ENCODE results near the gene DND1. TPM values are rescaled to one million over a fixed set of nuclear protein-coding genes. Genes with fewer than 3 reads are reported as not detected.

The DND1 gene
- total RNA-seq, 1 donor from 2014 or later, result 5.4 TPM

Small RNA genes lying within 50 kb of the gene (microRNA-seq; reads per million reads assigned to microRNA genes)
- 0.96 reads per million for gene MIR3655 (ENCODE audit: unreplicated experiment)

Other genes with a start within 250 kb of the DND1 start
- gene EIF4EBP3, start 125.9 kb downstream of the DND1 start, total RNA-seq (ENCODE audit: unreplicated experiment), result 7.0 TPM
- gene SRA1, start 116.1 kb downstream of the DND1 start, total RNA-seq (ENCODE audit: unreplicated experiment), result 45.0 TPM
- 103 TPM for gene APBB3, start 109.0 kb downstream of the DND1 start, total RNA-seq (ENCODE audit: unreplicated experiment)
- gene SLC35A4, start 108.7 kb downstream of the DND1 start, total RNA-seq (ENCODE audit: unreplicated experiment), result 50.7 TPM
- gene CD14, start 40.4 kb downstream of the DND1 start, total RNA-seq (ENCODE audit: unreplicated experiment), result 0.64 TPM
- 12.5 TPM for gene TMCO6, start 34.1 kb downstream of the DND1 start, total RNA-seq (ENCODE audit: unreplicated experiment)
- gene NDUFA2, start 25.9 kb downstream of the DND1 start, total RNA-seq (ENCODE audit: unreplicated experiment), result 59.6 TPM
- 87.9 TPM for gene IK, start 25.7 kb downstream of the DND1 start, total RNA-seq (ENCODE audit: unreplicated experiment)
- gene WDR55, start 8.7 kb downstream of the DND1 start, total RNA-seq (ENCODE audit: unreplicated experiment), result 31.5 TPM
- gene HARS1, start 17.8 kb upstream of the DND1 start, total RNA-seq (ENCODE audit: unreplicated experiment), result 162 TPM
- 56.7 TPM for gene HARS2, start 17.9 kb upstream of the DND1 start, total RNA-seq (ENCODE audit: unreplicated experiment)
- 71.3 TPM for gene ZMAT2, start 26.9 kb upstream of the DND1 start, total RNA-seq (ENCODE audit: unreplicated experiment)
- 0.69 TPM for gene PCDHA1, start 112.6 kb upstream of the DND1 start, total RNA-seq (ENCODE audit: unreplicated experiment)
- gene PCDHA2, start 121.3 kb upstream of the DND1 start, total RNA-seq (ENCODE audit: unreplicated experiment), result 20.9 TPM
- 17.9 TPM for gene PCDHA3, start 127.5 kb upstream of the DND1 start, total RNA-seq (ENCODE audit: unreplicated experiment)
- gene PCDHA4, start 133.5 kb upstream of the DND1 start, total RNA-seq (ENCODE audit: unreplicated experiment), result 29.7 TPM
- gene PCDHA5, start 148.0 kb upstream of the DND1 start, total RNA-seq (ENCODE audit: unreplicated experiment), result 11.8 TPM
- 29.8 TPM for gene PCDHA6, start 154.4 kb upstream of the DND1 start, total RNA-seq (ENCODE audit: unreplicated experiment)
- gene PCDHA7, start 160.7 kb upstream of the DND1 start, total RNA-seq (ENCODE audit: unreplicated experiment), result 22.9 TPM
- gene PCDHA8, start 167.6 kb upstream of the DND1 start, total RNA-seq (ENCODE audit: unreplicated experiment), result 14.6 TPM
- 18.9 TPM for gene PCDHA9, start 174.8 kb upstream of the DND1 start, total RNA-seq (ENCODE audit: unreplicated experiment)
- 47.7 TPM for gene PCDHA10, start 182.3 kb upstream of the DND1 start, total RNA-seq (ENCODE audit: unreplicated experiment)
- gene PCDHA11, start 195.4 kb upstream of the DND1 start, total RNA-seq (ENCODE audit: unreplicated experiment), result 23.2 TPM
- 32.4 TPM for gene PCDHA12, start 201.7 kb upstream of the DND1 start, total RNA-seq (ENCODE audit: unreplicated experiment)
- 10.2 TPM for gene PCDHA13, start 208.5 kb upstream of the DND1 start, total RNA-seq (ENCODE audit: unreplicated experiment)